ENCODE data around the gene ARL13B. TPM values are rescaled to one million over a fixed set of nuclear protein-coding genes. Genes with fewer than 3 reads are reported as not detected.
"Not testable (repeated sequence)": the region's sequence is repeated elsewhere in the genome, so short reads cannot be mapped to it uniquely, and the experiment has no call there.

Gene ARL13B
- total and polyA plus RNA-seq, 10 of the 15 experiments (the other 5 are each of a cell fraction or from before 2014, with no cell fraction given): 3.0 to 10.4 (median 7.9) TPM

GRCh38 chr3:93962798-93963197 lies 17.2 kb upstream of the ARL13B start:
- H3K36me3 ChIP-seq (ENCODE audit: control insufficient read depth in 2 of 2, insufficient read depth in 2 of 2, low read length in 1 of 2): no peaks in the 10 kb centered on the region
- no peak overlapping the region for H3K4me2 ChIP-seq (ENCODE audit: control insufficient read depth, insufficient read depth)
- FAIRE-seq: no peak
- no peak overlapping the region for H3K9ac ChIP-seq (ENCODE audit: control insufficient read depth, insufficient read depth, low read length)
- ATAC-seq: no peak
- ChIA-PET CTCF (no interaction called here), SMC1A (ENCODE audit: uncharacterized antibody, unreplicated experiment) (interaction anchor here (0.6 kb wide), 1 partner anchor 42 kb away, joined by 3 read pairs; no protein-coding TSS in a partner anchor), POLR2A (no interaction called here), RAD21 (ENCODE audit: unreplicated experiment) (no interaction called here)
- DNase-seq (ENCODE audit: low read depth, low spot score): no peak
- no TSS peak for BruUV-seq (replicated peaks)
- no peaks in the 10 kb centered on the region; the same call in 2 of the 3 replicates for H3K9me3 ChIP-seq (replicated peaks; ENCODE audit: control insufficient read depth, insufficient read depth, low read length)
- intact Hi-C loops (cut with micrococcal nuclease; ENCODE audit: unreplicated experiment): no loop called here
- WGBS (ENCODE audit: insufficient coverage, insufficient replicate concordance, low lambda C conversion rate, missing lambda C conversion rate): 0% methylated on average over 3 of the region's 3 CpGs
- no peaks in the 10 kb centered on the region for H3K27me3 ChIP-seq (replicated peaks in 1 of 2; ENCODE audit: control insufficient read depth in 2 of 2, insufficient read depth in 2 of 2, low read length in 1 of 2)
- no peaks in the 10 kb centered on the region for H4K20me1 ChIP-seq (ENCODE audit: control insufficient read depth, insufficient read depth)
- H2AFZ ChIP-seq (ENCODE audit: control insufficient read depth, low read depth, low read length): no peak overlapping the region
- H3K4me1 ChIP-seq (ENCODE audit: control insufficient read depth, insufficient read depth, low read length): no peaks in the 10 kb centered on the region
- no peak overlapping the region for H3K4me3 ChIP-seq
- TF ChIP-seq TBL1XR1 (IDR thresholded peaks at IDR 0.05; ENCODE audit: low read depth, low read length) (no peak), IKZF2 (IDR thresholded peaks at IDR 0.05) (no peak), BCLAF1 (IDR thresholded peaks at IDR 0.05) (no peak), USF2 (IDR thresholded peaks at IDR 0.05; ENCODE audit: borderline replicate concordance, low read depth, low read length) (no peak), ZBTB33 (IDR thresholded peaks at IDR 0.05) (no peak), BRCA1 (IDR thresholded peaks at IDR 0.05; ENCODE audit: low read depth, low read length) (no peak), HSF1 (IDR thresholded peaks at IDR 0.05; ENCODE audit: low read depth, low read length) (no peak), ZSCAN29 (IDR thresholded peaks at IDR 0.05) (no peak), NFXL1 (IDR thresholded peaks at IDR 0.05; ENCODE audit: borderline replicate concordance) (no peak)
- in situ Hi-C loops (cut with MboI): no loop called here
- no peaks in the 10 kb centered on the region for H3K79me2 ChIP-seq (ENCODE audit: control insufficient read depth, insufficient read depth, low read length)
- H3K27ac ChIP-seq (ENCODE audit: control insufficient read depth, insufficient read depth): no peak overlapping the region

GRCh38 chr3:93965106-93965505 lies 14.8 kb upstream of the ARL13B start:
- POLR2A ChIA-PET; H3K27me3 ChIP-seq (replicated peaks in 1 of 2; ENCODE audit: control insufficient read depth in 2 of 2, insufficient read depth in 2 of 2, low read length in 1 of 2); BruUV-seq (replicated peaks); RAD21 ChIA-PET (ENCODE audit: unreplicated experiment); H3K27ac ChIP-seq (ENCODE audit: control insufficient read depth, insufficient read depth); FAIRE-seq; H4K20me1 ChIP-seq (ENCODE audit: control insufficient read depth, insufficient read depth); H3K4me3 ChIP-seq; DNase-seq (ENCODE audit: low read depth, low spot score); H2AFZ ChIP-seq (ENCODE audit: control insufficient read depth, low read depth, low read length); ATAC-seq; H3K36me3 ChIP-seq (ENCODE audit: control insufficient read depth in 2 of 2, insufficient read depth in 2 of 2, low read length in 1 of 2); in situ Hi-C loops (cut with MboI); CTCF ChIA-PET; H3K9me3 ChIP-seq (replicated peaks; ENCODE audit: control insufficient read depth, insufficient read depth, low read length); SMC1A ChIA-PET (ENCODE audit: uncharacterized antibody, unreplicated experiment); intact Hi-C loops (cut with micrococcal nuclease; ENCODE audit: unreplicated experiment); H3K79me2 ChIP-seq (ENCODE audit: control insufficient read depth, insufficient read depth, low read length); H3K4me2 ChIP-seq (ENCODE audit: control insufficient read depth, insufficient read depth); H3K9ac ChIP-seq (ENCODE audit: control insufficient read depth, insufficient read depth, low read length); H3K4me1 ChIP-seq (ENCODE audit: control insufficient read depth, insufficient read depth, low read length): not testable (repeated sequence)
- WGBS (ENCODE audit: insufficient coverage, insufficient replicate concordance, low lambda C conversion rate, missing lambda C conversion rate): 78% methylated on average over 19 of the region's 19 CpGs
